Mesothelial cell of epicardium (in vitro differentiated cells): Measurements from ENCODE around the gene ENKUR. TPM values are rescaled to one million over a fixed set of nuclear protein-coding genes. Genes with fewer than 3 reads are reported as not detected.

Source experiments
- DNase-seq, 2 experiments: peaks; one replicate each; pipeline ENCODE4 v3.0.0; 2021; ENCODE audit warnings: low spot score in 2 of 2; ENCODE audit not compliant: unreplicated experiment in 2 of 2
- H3K27ac Mint-ChIP-seq: 2 replicates; pipeline ENCODE4 v1.8.0; 2021; ENCODE audit warnings: mixed read lengths
- H3K27me3 Mint-ChIP-seq: 2 replicates; pipeline ENCODE4 v1.8.0; 2021; ENCODE audit warnings: low read depth, mixed read lengths
- H3K36me3 Mint-ChIP-seq: 2 replicates; pipeline ENCODE4 v1.8.0; 2021; ENCODE audit warnings: mixed read lengths
- H3K4me1 Mint-ChIP-seq: 2 replicates; pipeline ENCODE4 v1.8.0; 2021; ENCODE audit warnings: mixed read lengths
- H3K4me3 Mint-ChIP-seq: 2 replicates; pipeline ENCODE4 v1.8.0; 2021; ENCODE audit warnings: mild to moderate bottlenecking, moderate library complexity, mixed read lengths
- H3K9me3 Mint-ChIP-seq: 2 replicates; pipeline ENCODE4 v1.8.0; 2021; ENCODE audit warnings: mixed read lengths
- CTCF ChIP-seq: fragments of 200-600 bp; sonication (generic); IDR thresholded peaks from one replicate; pipeline ENCODE4 v1.5.0; 2021; ENCODE audit warnings: antibody characterized with exemption; ENCODE audit not compliant: unreplicated experiment
- total RNA-seq: library from RNA; stranded (reverse); gene quantifications from 3 replicates; pipeline ENCODE4 v1.2.1, GENCODE V29; 2021

The ENKUR gene
- total RNA-seq, 1 donor from 2014 or later = 0.25 TPM

- Mint-ChIP-seq H3K36me3 (no peaks in the 10 kb centered on the region), H3K9me3 (peaks cover 14% of the 10 kb centered on the region), H3K4me3 (no peak overlapping the region), H3K27ac (no peak overlapping the region), H3K4me1 (no peaks in the 10 kb centered on the region), H3K27me3 (peaks cover 13% of the 10 kb centered on the region)
- DNase-seq = no peak
- no peak for TF ChIP-seq CTCF
These were observed 34.0 kb upstream of the ENKUR start for GRCh38 chr10:25049966-25050365.

GRCh38 chr10:25048450-25048849 lies 32.5 kb upstream of the ENKUR start:
- Mint-ChIP-seq H3K4me1 (no peaks in the 10 kb centered on the region), H3K4me3 (no peak overlapping the region), H3K36me3 (no peaks in the 10 kb centered on the region), H3K27me3 (peaks cover 16% of the 10 kb centered on the region), H3K27ac (no peak overlapping the region), H3K9me3 (peaks cover 14% of the 10 kb centered on the region)
- DNase-seq = no peak
- TF ChIP-seq CTCF = no peak

GRCh38 chr10:25047591-25048301 lies 31.8 kb upstream of the ENKUR start:
- peaks cover 14% of the 10 kb centered on the region for H3K9me3 Mint-ChIP-seq
- DNase-seq = no peak
- no peak for TF ChIP-seq CTCF

GRCh38 chr10:25047088-25047487 lies 31.1 kb upstream of the ENKUR start:
- H3K27me3 Mint-ChIP-seq = peaks cover 16% of the 10 kb centered on the region
- no peak for DNase-seq

More at GRCh38 chr10:25047591-25048301, 31.8 kb upstream of the ENKUR start:
- peaks cover 16% of the 10 kb centered on the region for H3K27me3 Mint-ChIP-seq
- H3K4me1 Mint-ChIP-seq = no peaks in the 10 kb centered on the region
- no peaks in the 10 kb centered on the region for H3K36me3 Mint-ChIP-seq
- H3K4me3 Mint-ChIP-seq = no peak overlapping the region
- H3K27ac Mint-ChIP-seq = no peak overlapping the region

GRCh38 chr10:25046641-25047040 lies 30.7 kb upstream of the ENKUR start:
- Mint-ChIP-seq H3K4me3 (no peak overlapping the region), H3K9me3 (peaks cover 14% of the 10 kb centered on the region), H3K36me3 (no peaks in the 10 kb centered on the region), H3K27me3 (peaks cover 16% of the 10 kb centered on the region), H3K27ac (no peak overlapping the region), H3K4me1 (no peaks in the 10 kb centered on the region)
- no peak for DNase-seq
- no peak for TF ChIP-seq CTCF

More at GRCh38 chr10:25047088-25047487, 31.1 kb upstream of the ENKUR start:
- no peaks in the 10 kb centered on the region for H3K4me1 Mint-ChIP-seq
- no peak overlapping the region for H3K4me3 Mint-ChIP-seq
- no peaks in the 10 kb centered on the region for H3K36me3 Mint-ChIP-seq
- TF ChIP-seq CTCF = no peak
- peaks cover 14% of the 10 kb centered on the region for H3K9me3 Mint-ChIP-seq
- H3K27ac Mint-ChIP-seq = no peak overlapping the region
